Measurements from ENCODE around the gene MEX3A. TPM values are rescaled to one million over a fixed set of nuclear protein-coding genes. Genes with fewer than 3 reads are reported as not detected.

Gene MEX3A
- total and polyA plus RNA-seq, 4 donors: 0.52 to 1.3 (median 0.91) TPM

DNA sequence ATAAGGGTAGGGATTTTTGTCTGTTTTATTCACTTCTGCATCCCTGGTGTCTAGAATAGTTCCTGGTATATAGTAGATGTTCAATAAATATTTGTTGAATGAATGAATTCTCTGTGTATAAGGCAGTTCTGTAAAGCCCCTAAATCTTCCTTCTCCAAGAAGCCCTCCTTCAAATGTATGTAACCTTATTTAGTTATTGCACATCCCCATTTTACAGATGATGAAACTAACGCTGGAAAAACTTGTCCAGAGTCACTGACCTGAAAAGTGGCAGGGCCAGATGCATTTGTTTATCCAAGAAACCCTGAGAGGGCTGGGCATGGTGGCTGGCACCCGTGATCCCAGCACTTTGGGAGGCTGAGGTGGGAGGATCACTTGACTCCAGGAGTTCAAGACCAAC lies 28.0 kb upstream of the MEX3A start:
- H3K27ac ChIP-seq (ENCODE audit: low read depth in 1 of 2, low read length in 2 of 2): no peak overlapping the region
- no peak overlapping the region for H3K9ac ChIP-seq (ENCODE audit: low read depth in 1 of 2, low read length in 2 of 2)
- H3K4me1 ChIP-seq (ENCODE audit: control insufficient read depth in 4 of 4, insufficient read depth in 4 of 4, low read length in 3 of 4): peaks cover 0 to 15% (median 6%) of the 10 kb centered on the region in 4 donors
- no peak for TF ChIP-seq EGR1 (IDR thresholded peaks at IDR 0.05; ENCODE audit: low read depth in 2 of 2)
- no peak for TF ChIP-seq GABPA (IDR thresholded peaks at IDR 0.05 in 1 of 2, conservative IDR thresholded peaks at IDR 0.05 in 1 of 2)
- TF ChIP-seq HNF4G (IDR thresholded peaks at IDR 0.05): no peak
- TF ChIP-seq, protein P1, sequence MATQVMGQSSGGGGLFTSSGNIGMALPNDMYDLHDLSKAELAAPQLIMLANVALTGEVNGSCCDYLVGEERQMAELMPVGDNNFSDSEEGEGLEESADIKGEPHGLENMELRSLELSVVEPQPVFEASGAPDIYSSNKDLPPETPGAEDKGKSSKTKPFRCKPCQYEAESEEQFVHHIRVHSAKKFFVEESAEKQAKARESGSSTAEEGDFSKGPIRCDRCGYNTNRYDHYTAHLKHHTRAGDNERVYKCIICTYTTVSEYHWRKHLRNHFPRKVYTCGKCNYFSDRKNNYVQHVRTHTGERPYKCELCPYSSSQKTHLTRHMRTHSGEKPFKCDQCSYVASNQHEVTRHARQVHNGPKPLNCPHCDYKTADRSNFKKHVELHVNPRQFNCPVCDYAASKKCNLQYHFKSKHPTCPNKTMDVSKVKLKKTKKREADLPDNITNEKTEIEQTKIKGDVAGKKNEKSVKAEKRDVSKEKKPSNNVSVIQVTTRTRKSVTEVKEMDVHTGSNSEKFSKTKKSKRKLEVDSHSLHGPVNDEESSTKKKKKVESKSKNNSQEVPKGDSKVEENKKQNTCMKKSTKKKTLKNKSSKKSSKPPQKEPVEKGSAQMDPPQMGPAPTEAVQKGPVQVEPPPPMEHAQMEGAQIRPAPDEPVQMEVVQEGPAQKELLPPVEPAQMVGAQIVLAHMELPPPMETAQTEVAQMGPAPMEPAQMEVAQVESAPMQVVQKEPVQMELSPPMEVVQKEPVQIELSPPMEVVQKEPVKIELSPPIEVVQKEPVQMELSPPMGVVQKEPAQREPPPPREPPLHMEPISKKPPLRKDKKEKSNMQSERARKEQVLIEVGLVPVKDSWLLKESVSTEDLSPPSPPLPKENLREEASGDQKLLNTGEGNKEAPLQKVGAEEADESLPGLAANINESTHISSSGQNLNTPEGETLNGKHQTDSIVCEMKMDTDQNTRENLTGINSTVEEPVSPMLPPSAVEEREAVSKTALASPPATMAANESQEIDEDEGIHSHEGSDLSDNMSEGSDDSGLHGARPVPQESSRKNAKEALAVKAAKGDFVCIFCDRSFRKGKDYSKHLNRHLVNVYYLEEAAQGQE (IDR thresholded peaks at IDR 0.05): no peak
- no peak for TF ChIP-seq YY1 (IDR thresholded peaks at IDR 0.05)
- TF ChIP-seq NR2F2 (IDR thresholded peaks at IDR 0.05): no peak
- TF ChIP-seq, protein P2, sequence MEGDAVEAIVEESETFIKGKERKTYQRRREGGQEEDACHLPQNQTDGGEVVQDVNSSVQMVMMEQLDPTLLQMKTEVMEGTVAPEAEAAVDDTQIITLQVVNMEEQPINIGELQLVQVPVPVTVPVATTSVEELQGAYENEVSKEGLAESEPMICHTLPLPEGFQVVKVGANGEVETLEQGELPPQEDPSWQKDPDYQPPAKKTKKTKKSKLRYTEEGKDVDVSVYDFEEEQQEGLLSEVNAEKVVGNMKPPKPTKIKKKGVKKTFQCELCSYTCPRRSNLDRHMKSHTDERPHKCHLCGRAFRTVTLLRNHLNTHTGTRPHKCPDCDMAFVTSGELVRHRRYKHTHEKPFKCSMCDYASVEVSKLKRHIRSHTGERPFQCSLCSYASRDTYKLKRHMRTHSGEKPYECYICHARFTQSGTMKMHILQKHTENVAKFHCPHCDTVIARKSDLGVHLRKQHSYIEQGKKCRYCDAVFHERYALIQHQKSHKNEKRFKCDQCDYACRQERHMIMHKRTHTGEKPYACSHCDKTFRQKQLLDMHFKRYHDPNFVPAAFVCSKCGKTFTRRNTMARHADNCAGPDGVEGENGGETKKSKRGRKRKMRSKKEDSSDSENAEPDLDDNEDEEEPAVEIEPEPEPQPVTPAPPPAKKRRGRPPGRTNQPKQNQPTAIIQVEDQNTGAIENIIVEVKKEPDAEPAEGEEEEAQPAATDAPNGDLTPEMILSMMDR (IDR thresholded peaks at IDR 0.05; ENCODE audit: low read depth, low read length, missing input control): no peak
- TF ChIP-seq, protein P3, sequence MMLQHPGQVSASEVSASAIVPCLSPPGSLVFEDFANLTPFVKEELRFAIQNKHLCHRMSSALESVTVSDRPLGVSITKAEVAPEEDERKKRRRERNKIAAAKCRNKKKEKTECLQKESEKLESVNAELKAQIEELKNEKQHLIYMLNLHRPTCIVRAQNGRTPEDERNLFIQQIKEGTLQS (IDR thresholded peaks at IDR 0.05): no peak
- TF ChIP-seq, protein P4, sequence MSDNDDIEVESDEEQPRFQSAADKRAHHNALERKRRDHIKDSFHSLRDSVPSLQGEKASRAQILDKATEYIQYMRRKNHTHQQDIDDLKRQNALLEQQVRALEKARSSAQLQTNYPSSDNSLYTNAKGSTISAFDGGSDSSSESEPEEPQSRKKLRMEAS (IDR thresholded peaks at IDR 0.05): no peak
- no peak for TF ChIP-seq HNF4A (conservative IDR thresholded peaks at IDR 0.05)
- TF ChIP-seq, protein P5, sequence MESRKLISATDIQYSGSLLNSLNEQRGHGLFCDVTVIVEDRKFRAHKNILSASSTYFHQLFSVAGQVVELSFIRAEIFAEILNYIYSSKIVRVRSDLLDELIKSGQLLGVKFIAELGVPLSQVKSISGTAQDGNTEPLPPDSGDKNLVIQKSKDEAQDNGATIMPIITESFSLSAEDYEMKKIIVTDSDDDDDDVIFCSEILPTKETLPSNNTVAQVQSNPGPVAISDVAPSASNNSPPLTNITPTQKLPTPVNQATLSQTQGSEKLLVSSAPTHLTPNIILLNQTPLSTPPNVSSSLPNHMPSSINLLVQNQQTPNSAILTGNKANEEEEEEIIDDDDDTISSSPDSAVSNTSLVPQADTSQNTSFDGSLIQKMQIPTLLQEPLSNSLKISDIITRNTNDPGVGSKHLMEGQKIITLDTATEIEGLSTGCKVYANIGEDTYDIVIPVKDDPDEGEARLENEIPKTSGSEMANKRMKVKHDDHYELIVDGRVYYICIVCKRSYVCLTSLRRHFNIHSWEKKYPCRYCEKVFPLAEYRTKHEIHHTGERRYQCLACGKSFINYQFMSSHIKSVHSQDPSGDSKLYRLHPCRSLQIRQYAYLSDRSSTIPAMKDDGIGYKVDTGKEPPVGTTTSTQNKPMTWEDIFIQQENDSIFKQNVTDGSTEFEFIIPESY (IDR thresholded peaks at IDR 0.05): no peak
- no peak for TF ChIP-seq FOXA1 (IDR thresholded peaks at IDR 0.05)
- TF ChIP-seq RXRA (IDR thresholded peaks at IDR 0.05): no peak
- TF ChIP-seq RAD21 (IDR thresholded peaks at IDR 0.05): no peak
- TF ChIP-seq SP1 (IDR thresholded peaks at IDR 0.05): no peak
- TF ChIP-seq JUND (IDR thresholded peaks at IDR 0.05): no peak
- TF ChIP-seq TAF1 (conservative IDR thresholded peaks at IDR 0.05): no peak
- no peak for TF ChIP-seq FOXA2 (IDR thresholded peaks at IDR 0.05)
- DNase-seq (ENCODE audit: low spot score): no peak
- WGBS: 79% methylated on average over 2 of the region's 2 CpGs
- H3K27me3 ChIP-seq (ENCODE audit: control insufficient read depth in 4 of 4, insufficient read depth in 4 of 4, low read length in 3 of 4): no peaks in the 10 kb centered on the region
- H3K4me3 ChIP-seq (ENCODE audit: low read depth in 1 of 3, low read length in 3 of 3): no peak overlapping the region
- H3K9me3 ChIP-seq (ENCODE audit: control insufficient read depth in 4 of 4, low read length in 3 of 4): no peaks in the 10 kb centered on the region
- H3K36me3 ChIP-seq (ENCODE audit: control insufficient read depth in 4 of 4, insufficient read depth in 3 of 4, low read depth in 1 of 4, low read length in 3 of 4): no peaks in the 10 kb centered on the region
